ENCODE data around the gene FZD2.
"Not testable (repeated sequence)": the region's sequence is repeated elsewhere in the genome, so short reads cannot be mapped to it uniquely, and the experiment has no call there.

Gene FZD2

GRCh38 chr17:44575403-44575802 lies 18.1 kb downstream of the FZD2 start:
- DNase-seq (ENCODE audit: low spot score) = no peak

DNA sequence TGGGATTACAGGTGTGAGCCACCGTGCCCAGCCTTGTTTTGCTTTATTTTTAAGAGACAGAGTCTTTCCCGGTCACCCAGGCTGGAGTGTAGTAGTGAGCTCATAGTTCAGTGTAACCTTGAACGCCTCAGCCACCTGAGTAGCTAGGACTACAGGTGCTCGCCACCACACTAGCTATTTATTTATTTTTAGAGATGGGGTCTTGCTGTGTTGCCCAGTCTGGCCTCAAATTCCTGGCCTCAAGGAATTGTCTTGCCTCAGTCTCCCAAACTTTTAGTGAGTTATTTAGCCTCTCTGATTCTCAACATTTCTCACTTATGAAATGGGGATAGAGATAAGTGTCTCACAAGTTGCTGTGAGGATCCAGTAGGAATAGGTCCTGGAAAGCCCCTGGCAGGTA lies 21.7 kb downstream of the FZD2 start:
- no peak for DNase-seq (ENCODE audit: low spot score)

DNA sequence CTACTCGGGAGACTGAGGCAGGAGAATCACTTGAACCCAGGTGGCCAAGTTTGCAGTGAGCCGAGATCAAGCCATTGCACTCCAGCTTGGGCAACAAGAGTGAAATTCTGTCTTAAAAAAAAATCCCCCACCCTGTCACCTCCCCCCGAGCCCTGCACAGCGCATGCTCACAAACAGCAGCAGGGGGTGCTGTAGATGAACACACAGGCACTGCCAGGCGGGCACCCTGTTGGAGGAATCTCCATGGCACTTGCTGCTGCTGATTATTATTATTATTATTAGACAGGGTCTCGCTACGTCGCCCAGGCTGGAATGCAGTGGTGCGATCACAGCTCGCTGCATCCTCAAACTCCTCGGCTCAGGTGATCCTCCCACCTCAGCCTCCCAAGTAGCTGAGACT lies 24.6 kb downstream of the FZD2 start:
- DNase-seq (ENCODE audit: low spot score) = peak; percentile 32

GRCh38 chr17:44584443-44584842 lies 27.2 kb downstream of the FZD2 start:
- no peak for DNase-seq (ENCODE audit: low spot score)

- no peak for DNase-seq (ENCODE audit: low spot score)
These were observed 28.0 kb downstream of the FZD2 start for GRCh38 chr17:44585315-44585714.

DNA sequence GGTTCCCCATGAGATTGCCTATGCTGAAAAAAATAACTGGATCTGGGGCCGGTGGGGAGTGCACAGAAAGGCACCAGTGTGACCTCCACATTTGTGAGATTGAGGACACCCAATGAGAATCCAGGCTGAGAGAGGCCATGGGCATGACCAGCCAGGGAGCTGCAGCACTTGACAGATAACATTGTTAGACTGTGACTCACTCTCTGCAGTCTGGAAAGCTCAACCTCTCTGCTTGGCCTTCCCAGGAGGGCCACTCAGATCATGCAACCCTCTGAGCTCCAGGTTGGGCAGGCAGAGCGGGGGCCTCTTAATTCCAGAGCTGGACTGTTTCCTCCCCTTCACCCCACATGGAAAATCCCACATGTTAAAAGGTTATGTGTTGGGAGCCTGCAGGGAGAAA lies 30.1 kb downstream of the FZD2 start:
- no peak for DNase-seq (ENCODE audit: low spot score)

DNA sequence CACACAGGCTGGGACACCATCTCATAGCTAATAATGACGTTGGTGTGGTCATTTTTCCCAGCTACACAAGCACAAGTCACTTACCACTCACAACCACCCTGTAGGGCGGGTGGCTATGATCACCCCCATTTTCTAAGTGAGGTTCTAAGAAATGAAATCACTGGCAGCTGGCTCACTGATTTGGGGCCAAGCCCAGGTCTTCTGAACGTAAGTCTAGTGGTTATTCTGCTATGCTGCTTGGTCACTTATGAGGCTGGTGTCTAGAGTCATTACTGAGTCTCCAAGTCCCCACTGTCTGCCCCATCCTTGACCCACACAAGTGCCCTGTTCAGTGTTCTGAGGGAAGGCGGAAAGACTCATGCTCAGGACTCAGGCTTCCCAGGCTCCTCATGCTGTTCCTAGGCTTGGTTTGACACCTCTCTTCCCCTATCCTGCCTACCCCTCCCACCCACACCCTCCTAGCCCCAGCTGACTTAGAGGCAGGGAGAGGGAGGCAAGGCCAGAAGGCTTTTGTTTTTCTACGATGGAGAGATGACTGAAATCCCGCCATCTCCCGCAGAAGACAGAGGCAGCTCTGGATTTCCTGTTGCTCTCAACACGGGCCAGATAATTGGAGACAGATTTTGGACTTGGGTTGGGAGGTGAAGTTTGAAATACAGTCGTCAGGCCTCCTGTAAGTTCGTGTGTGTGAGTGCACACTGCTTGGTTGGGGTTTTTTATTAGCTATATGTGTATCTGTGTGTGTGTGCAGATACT lies 32.2 kb downstream of the FZD2 start:
- DNase-seq (ENCODE audit: low spot score) = no peak

GRCh38 chr17:44590072-44590462 lies 32.8 kb downstream of the FZD2 start:
- DNase-seq (ENCODE audit: low spot score) = not testable (repeated sequence)

DNA sequence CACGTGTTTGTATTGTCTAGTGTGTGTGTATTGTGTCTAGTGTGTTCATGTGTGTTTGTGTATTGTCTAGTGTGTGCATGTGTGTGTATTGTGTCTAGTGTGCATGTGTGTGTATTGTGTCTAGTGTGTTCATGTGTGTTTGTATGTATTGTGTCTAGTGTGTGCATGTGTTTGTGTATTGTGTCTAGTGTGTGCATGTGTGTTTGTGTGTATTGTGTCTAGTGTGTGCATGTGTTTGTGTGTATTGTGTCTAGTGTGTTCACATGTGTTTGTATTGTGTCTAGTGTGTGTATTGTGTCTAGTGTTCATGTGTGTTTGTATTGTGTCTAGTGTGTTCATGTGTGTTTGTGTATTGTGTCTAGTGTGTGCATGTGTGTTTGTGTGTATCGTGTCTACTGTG lies 33.5 kb downstream of the FZD2 start:
- DNase-seq (ENCODE audit: low spot score) = not testable (repeated sequence)

DNA sequence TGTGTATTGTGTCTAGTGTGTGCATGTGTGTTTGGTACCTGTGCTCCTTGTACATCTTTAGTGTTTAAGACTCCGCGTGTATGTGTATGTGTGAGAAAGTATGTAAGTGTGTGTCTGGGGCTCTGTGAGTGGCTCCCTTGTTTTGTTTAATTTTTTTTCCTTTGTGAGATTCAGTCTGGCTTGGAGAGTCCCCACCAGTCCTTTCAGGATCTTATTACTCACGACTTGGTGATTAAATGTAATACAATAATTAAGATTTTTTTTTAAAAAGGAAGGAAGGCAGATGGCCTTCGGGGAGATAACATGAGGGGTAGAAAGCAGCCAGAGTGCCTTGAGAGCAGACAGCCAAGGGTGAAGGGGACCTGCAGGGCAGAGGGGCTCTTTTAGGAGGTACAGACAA lies 33.9 kb downstream of the FZD2 start:
- DNase-seq (ENCODE audit: low spot score) = no peak

DNA sequence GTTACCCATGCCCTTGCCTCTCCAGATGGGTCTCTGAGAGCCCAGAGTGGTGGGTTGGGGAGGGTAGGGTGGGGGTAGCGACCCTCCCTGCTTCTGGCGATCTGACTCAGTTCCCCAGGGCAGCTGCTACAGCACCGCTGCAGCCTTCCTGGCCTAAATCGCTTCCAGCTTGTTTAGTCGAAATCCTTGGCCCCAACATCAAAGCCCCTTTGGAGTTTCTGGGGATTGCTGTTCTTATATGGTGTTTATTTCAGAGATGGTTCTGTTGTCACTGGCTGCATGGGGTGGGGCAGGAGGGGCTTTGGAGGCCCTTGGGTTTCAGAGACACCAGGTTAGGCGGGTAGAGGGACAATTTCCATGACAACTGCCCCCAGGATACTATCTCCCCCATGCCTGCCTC lies 35.9 kb downstream of the FZD2 start:
- DNase-seq (ENCODE audit: low spot score) = no peak

DNA sequence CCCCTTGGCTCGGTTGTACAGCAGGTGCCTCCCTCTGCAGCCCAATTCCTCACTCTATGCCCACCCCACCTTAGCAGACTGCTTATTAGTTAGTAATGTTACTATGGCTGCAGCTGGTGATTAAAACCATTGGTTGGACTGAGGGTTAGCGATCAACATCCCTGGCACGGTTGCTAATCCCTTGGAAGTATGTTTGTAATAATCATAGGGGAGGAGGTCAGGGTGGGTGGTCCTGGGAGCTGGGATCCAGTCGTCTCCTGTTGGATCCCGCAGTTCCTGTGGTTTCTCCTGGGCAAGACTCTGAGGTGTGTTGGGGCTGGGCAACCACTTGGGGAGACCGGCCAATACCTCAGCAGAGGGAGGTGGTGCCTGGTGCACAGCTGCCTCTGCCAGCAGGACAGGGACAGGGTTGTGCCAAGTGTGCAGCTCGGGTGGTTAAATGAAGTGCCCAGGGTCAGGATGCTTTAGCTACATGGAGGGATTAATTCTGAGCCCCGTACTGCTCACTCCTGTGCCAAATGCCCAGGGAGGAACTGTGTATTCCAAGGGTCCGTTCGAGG lies 38.0 kb downstream of the FZD2 start:
- no peak for DNase-seq (ENCODE audit: low spot score)

DNA sequence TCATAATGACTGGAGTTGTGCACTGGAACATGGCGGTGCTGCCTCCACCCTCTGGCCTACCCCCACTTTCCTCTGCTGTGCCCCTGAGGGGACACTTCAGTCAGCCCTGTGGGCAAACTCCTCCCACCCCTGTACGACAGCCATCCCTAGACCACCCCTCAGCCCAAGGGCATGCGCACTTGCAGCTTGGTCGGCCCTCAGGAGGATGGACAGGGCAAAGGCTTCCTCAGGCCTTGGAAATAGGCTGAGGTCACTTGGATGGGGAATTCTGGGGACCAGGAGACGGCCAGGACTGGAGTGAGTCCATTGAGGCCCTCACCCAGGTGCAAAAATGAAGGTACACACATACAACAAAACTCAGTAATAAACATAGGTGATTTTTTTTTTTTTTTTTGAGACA lies 41.0 kb downstream of the FZD2 start:
- no peak for DNase-seq (ENCODE audit: low spot score)

- DNase-seq (ENCODE audit: low spot score) = no peak
These were observed 41.6 kb downstream of the FZD2 start for GRCh38 chr17:44598932-44599297.

DNA sequence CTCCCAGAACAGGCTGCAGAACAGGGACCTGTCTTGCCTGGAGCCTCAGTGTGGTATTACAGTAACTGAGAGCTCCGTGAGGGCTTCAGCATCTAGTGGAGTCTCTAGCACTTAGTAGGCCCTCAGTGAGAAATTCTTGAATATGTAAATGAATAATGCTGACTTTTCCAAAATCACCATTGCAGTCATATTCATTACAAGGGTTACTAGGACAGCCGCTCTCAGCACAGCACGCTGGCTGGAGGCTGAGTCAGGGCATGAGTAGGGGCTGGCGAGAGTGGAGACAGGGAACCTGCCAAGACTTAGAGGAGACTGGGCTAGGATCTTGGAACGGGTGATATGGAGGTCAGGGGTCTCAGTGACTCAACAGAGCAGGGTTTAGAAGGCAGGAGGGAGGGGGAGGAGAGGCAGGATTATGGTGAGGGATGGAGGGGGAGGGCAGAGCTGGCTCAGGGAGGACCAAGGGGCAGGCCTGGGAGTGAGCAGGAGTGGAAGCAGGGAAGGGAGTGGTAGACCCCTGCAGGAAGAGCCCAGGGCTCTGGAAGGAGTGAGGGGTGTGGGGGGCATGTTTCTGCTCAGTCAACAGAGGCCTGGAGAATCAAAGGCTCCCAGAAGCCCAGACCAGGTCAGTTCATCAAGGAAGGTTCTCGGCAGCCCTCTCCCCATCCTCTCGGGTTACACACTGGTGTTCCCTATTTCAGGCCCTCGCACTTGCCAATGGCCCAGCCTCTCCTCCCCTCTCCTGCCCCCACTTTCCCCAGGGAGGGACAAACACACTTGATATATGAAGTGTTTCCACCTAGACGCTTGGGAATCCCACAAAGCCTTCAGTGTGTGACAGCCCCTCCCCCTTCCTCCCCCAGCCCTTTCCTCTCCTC lies 42.3 kb downstream of the FZD2 start:
- no peak for DNase-seq (ENCODE audit: low spot score)

- DNase-seq (ENCODE audit: low spot score) = no peak
These were observed 44.3 kb downstream of the FZD2 start for GRCh38 chr17:44601539-44601938.

GRCh38 chr17:44601973-44602372 lies 44.7 kb downstream of the FZD2 start:
- DNase-seq (ENCODE audit: low spot score) = no peak

- no peak for DNase-seq (ENCODE audit: low spot score)
These were observed 45.1 kb downstream of the FZD2 start for GRCh38 chr17:44602390-44602789.

GRCh38 chr17:44602970-44603369 lies 45.7 kb downstream of the FZD2 start:
- no peak for DNase-seq (ENCODE audit: low spot score)

- no peak for DNase-seq (ENCODE audit: low spot score)
These were observed 47.0 kb downstream of the FZD2 start for GRCh38 chr17:44604116-44604761.

DNA sequence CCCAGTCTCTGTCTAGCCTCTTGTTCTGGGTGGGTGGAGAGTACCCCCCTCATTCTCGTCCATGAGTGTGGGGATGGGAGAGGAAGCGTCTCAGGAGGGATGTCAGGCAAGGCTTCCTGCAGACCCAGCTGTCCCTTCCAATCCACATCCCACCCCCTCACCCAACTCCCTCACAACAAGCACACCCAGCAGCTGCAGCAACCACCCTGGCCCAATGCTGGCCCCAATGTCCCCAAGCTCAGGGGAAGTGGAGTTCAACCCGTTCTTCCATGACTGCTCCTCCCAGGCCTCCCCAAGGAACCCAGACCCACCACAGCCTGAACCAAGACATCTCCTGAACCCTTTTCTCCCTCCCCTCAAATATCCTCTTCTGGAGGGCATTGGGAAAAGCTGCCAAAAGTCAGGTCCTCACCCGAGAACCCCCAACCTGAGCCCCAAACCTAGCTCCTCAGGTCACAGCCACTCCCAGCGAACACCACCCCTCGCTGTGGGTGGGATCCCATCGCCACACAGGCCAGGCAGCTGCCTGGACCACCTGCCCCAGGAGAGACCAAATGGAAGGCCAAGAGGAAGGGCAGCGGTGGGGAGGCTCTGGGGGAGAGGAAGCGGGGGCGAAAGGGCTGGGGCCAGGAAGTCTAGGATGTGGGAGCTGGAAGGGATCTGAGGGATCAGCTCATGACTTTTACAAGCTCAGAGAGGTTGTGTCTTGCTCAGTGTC lies 47.6 kb downstream of the FZD2 start:
- DNase-seq (ENCODE audit: low spot score) = no peak

- no peak for DNase-seq (ENCODE audit: low spot score)
These were observed 49.4 kb downstream of the FZD2 start for GRCh38 chr17:44606658-44607057.
